Measurements from ENCODE around the gene SPEF2. TPM values are rescaled to one million over a fixed set of nuclear protein-coding genes. Genes with fewer than 3 reads are reported as not detected.

The SPEF2 gene
- total and polyA plus RNA-seq, 2 experiments from 2014 or later = 0.17 to 0.21 TPM

DNA sequence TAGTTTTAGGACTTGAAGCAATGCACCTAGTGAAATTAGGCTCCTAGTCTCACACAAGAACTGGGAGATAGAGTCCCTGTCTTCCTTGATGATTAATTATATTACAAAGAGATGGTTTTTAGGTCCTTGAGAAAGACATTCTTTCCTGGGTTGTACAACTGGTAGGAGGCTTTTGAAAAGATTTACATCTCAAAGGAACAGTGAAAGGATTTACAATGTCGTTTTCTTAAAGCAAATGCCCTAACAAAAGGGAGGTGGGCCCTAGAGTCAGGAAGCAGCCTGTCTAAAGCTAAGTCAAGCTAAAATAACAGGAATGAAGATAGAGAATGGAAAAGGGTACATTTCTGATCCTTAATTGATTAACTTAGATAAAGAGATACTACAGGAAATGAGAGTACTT, 136.8 kb downstream of the SPEF2 start:
- Histone ChIP-seq H3K79me2 (replicated peaks; ENCODE audit: insufficient read depth) (no peaks in the 10 kb centered on the region), H3K4me1 (ENCODE audit: insufficient read depth) (peaks cover 6% of the 10 kb centered on the region), H3F3A (replicated peaks; ENCODE audit: low read depth) (no peaks in the 10 kb centered on the region), H3K4me2 (no peak overlapping the region), H3K27me3 (ENCODE audit: insufficient read depth) (peaks cover 100% of the 10 kb centered on the region), H3K27ac (ENCODE audit: low read depth) (no peak overlapping the region), H3K9me2 (ENCODE audit: insufficient read depth) (no peaks in the 10 kb centered on the region), H3K4me3 (no peak overlapping the region), H3K36me3 (ENCODE audit: insufficient read depth) (no peaks in the 10 kb centered on the region), H4K20me1 (replicated peaks; ENCODE audit: insufficient read depth) (peaks cover 6% of the 10 kb centered on the region; the same call in 1 of the 2 replicates), H2AFZ (no peak overlapping the region)
- no peak overlapping the region for H3K4me3 Mint-ChIP-seq
- peaks cover 16% of the 10 kb centered on the region; the same call in 2 of the 3 replicates for H3K4me1 Mint-ChIP-seq
- H3K27me3 Mint-ChIP-seq (ENCODE audit: insufficient read depth, low read depth, poor library complexity) = peaks cover 74% of the 10 kb centered on the region
- H3K27ac Mint-ChIP-seq = no peak overlapping the region
- H3K9me3 Mint-ChIP-seq = no peaks in the 10 kb centered on the region; the same call in 2 of the 3 replicates
- TF ChIP-seq, protein P1, sequence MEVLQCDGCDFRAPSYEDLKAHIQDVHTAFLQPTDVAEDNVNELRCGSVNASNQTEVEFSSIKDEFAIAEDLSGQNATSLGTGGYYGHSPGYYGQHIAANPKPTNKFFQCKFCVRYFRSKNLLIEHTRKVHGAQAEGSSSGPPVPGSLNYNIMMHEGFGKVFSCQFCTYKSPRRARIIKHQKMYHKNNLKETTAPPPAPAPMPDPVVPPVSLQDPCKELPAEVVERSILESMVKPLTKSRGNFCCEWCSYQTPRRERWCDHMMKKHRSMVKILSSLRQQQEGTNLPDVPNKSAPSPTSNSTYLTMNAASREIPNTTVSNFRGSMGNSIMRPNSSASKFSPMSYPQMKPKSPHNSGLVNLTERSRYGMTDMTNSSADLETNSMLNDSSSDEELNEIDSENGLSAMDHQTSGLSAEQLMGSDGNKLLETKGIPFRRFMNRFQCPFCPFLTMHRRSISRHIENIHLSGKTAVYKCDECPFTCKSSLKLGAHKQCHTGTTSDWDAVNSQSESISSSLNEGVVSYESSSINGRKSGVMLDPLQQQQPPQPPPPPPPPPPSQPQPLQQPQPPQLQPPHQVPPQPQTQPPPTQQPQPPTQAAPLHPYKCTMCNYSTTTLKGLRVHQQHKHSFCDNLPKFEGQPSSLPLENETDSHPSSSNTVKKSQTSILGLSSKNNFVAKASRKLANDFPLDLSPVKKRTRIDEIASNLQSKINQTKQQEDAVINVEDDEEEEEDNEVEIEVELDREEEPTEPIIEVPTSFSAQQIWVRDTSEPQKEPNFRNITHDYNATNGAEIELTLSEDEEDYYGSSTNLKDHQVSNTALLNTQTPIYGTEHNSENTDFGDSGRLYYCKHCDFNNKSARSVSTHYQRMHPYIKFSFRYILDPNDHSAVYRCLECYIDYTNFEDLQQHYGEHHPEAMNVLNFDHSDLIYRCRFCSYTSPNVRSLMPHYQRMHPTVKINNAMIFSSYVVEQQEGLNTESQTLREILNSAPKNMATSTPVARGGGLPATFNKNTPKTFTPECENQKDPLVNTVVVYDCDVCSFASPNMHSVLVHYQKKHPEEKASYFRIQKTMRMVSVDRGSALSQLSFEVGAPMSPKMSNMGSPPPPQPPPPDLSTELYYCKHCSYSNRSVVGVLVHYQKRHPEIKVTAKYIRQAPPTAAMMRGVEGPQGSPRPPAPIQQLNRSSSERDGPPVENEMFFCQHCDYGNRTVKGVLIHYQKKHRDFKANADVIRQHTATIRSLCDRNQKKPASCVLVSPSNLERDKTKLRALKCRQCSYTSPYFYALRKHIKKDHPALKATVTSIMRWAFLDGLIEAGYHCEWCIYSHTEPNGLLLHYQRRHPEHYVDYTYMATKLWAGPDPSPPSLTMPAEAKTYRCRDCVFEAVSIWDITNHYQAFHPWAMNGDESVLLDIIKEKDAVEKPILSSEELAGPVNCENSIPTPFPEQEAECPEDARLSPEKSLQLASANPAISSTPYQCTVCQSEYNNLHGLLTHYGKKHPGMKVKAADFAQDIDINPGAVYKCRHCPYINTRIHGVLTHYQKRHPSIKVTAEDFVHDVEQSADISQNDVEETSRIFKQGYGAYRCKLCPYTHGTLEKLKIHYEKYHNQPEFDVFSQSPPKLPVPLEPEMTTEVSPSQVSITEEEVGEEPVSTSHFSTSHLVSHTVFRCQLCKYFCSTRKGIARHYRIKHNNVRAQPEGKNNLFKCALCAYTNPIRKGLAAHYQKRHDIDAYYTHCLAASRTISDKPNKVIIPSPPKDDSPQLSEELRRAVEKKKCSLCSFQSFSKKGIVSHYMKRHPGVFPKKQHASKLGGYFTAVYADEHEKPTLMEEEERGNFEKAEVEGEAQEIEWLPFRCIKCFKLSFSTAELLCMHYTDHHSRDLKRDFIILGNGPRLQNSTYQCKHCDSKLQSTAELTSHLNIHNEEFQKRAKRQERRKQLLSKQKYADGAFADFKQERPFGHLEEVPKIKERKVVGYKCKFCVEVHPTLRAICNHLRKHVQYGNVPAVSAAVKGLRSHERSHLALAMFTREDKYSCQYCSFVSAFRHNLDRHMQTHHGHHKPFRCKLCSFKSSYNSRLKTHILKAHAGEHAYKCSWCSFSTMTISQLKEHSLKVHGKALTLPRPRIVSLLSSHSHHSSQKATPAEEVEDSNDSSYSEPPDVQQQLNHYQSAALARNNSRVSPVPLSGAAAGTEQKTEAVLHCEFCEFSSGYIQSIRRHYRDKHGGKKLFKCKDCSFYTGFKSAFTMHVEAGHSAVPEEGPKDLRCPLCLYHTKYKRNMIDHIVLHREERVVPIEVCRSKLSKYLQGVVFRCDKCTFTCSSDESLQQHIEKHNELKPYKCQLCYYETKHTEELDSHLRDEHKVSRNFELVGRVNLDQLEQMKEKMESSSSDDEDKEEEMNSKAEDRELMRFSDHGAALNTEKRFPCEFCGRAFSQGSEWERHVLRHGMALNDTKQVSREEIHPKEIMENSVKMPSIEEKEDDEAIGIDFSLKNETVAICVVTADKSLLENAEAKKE (CRISPR knock-in tag; IDR thresholded peaks at IDR 0.05) = no peak
- TF ChIP-seq NANOG (IDR thresholded peaks at IDR 0.05; ENCODE audit: borderline replicate concordance) (peak; percentile 90), STAT1 (IDR thresholded peaks at IDR 0.05; ENCODE audit: unreplicated experiment) (no peak), ZNF114 (CRISPR knock-in tag; IDR thresholded peaks at IDR 0.05) (no peak), POLR2AphosphoS5 (IDR thresholded peaks at IDR 0.05; ENCODE audit: low read depth) (peak; percentile 50; the same call in 1 of the 2 replicates), EZH2phosphoT487 (IDR thresholded peaks at IDR 0.05; ENCODE audit: unreplicated experiment) (no peak), JUNB (IDR thresholded peaks at IDR 0.05; ENCODE audit: unreplicated experiment) (no peak), EZH2 (IDR thresholded peaks at IDR 0.05; ENCODE audit: low read depth, unreplicated experiment) (no peak), ZNF331 (CRISPR knock-in tag; IDR thresholded peaks at IDR 0.05; ENCODE audit: low read depth) (no peak)
- TF ChIP-seq, protein P2, sequence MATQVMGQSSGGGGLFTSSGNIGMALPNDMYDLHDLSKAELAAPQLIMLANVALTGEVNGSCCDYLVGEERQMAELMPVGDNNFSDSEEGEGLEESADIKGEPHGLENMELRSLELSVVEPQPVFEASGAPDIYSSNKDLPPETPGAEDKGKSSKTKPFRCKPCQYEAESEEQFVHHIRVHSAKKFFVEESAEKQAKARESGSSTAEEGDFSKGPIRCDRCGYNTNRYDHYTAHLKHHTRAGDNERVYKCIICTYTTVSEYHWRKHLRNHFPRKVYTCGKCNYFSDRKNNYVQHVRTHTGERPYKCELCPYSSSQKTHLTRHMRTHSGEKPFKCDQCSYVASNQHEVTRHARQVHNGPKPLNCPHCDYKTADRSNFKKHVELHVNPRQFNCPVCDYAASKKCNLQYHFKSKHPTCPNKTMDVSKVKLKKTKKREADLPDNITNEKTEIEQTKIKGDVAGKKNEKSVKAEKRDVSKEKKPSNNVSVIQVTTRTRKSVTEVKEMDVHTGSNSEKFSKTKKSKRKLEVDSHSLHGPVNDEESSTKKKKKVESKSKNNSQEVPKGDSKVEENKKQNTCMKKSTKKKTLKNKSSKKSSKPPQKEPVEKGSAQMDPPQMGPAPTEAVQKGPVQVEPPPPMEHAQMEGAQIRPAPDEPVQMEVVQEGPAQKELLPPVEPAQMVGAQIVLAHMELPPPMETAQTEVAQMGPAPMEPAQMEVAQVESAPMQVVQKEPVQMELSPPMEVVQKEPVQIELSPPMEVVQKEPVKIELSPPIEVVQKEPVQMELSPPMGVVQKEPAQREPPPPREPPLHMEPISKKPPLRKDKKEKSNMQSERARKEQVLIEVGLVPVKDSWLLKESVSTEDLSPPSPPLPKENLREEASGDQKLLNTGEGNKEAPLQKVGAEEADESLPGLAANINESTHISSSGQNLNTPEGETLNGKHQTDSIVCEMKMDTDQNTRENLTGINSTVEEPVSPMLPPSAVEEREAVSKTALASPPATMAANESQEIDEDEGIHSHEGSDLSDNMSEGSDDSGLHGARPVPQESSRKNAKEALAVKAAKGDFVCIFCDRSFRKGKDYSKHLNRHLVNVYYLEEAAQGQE (IDR thresholded peaks at IDR 0.05; ENCODE audit: unreplicated experiment) = no peak
- TF ChIP-seq, protein P3, sequence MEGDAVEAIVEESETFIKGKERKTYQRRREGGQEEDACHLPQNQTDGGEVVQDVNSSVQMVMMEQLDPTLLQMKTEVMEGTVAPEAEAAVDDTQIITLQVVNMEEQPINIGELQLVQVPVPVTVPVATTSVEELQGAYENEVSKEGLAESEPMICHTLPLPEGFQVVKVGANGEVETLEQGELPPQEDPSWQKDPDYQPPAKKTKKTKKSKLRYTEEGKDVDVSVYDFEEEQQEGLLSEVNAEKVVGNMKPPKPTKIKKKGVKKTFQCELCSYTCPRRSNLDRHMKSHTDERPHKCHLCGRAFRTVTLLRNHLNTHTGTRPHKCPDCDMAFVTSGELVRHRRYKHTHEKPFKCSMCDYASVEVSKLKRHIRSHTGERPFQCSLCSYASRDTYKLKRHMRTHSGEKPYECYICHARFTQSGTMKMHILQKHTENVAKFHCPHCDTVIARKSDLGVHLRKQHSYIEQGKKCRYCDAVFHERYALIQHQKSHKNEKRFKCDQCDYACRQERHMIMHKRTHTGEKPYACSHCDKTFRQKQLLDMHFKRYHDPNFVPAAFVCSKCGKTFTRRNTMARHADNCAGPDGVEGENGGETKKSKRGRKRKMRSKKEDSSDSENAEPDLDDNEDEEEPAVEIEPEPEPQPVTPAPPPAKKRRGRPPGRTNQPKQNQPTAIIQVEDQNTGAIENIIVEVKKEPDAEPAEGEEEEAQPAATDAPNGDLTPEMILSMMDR (conservative IDR thresholded peaks at IDR 0.05; ENCODE audit: low read depth in 2 of 2) = no peak
- peak; percentile 83 for DNase-seq (ENCODE audit: low spot score)
- H3K36me3 Mint-ChIP-seq (ENCODE audit: low read depth) = no peaks in the 10 kb centered on the region
- peak; percentile 91 for ATAC-seq
